ENCODE measurements around the gene SLC9C2.

Gene SLC9C2

GRCh38 chr1:173608503-173609216 lies 5.8 kb upstream of the SLC9C2 start:
- TF ChIP-seq REST (IDR thresholded peaks at IDR 0.05; ENCODE audit: insufficient read depth in 1 of 2, low read depth in 2 of 2, low read length in 2 of 2): no peak
- TF ChIP-seq FOXP2 (optimal IDR thresholded peaks at IDR 0.05; ENCODE audit: borderline replicate concordance, extremely low read depth, extremely low read length, insufficient read depth): no peak
- no peak for TF ChIP-seq TAF1 (IDR thresholded peaks at IDR 0.05; ENCODE audit: borderline replicate concordance, insufficient read depth, low read length)
- TF ChIP-seq POLR2AphosphoS5 (IDR thresholded peaks at IDR 0.05; ENCODE audit: low read depth, low read length): no peak
- TF ChIP-seq SIN3A (IDR thresholded peaks at IDR 0.05; ENCODE audit: borderline replicate concordance, insufficient read depth, low read length): no peak

GRCh38 chr1:173601588-173601987 lies 1.3 kb downstream of the SLC9C2 start:
- TF ChIP-seq TAF1 (IDR thresholded peaks at IDR 0.05; ENCODE audit: borderline replicate concordance, insufficient read depth, low read length): no peak
- TF ChIP-seq FOXP2 (optimal IDR thresholded peaks at IDR 0.05; ENCODE audit: borderline replicate concordance, extremely low read depth, extremely low read length, insufficient read depth): no peak
- TF ChIP-seq REST (IDR thresholded peaks at IDR 0.05; ENCODE audit: insufficient read depth in 1 of 2, low read depth in 2 of 2, low read length in 2 of 2): no peak
- TF ChIP-seq POLR2AphosphoS5 (IDR thresholded peaks at IDR 0.05; ENCODE audit: low read depth, low read length): no peak
- TF ChIP-seq SIN3A (IDR thresholded peaks at IDR 0.05; ENCODE audit: borderline replicate concordance, insufficient read depth, low read length): no peak

- TF ChIP-seq POLR2AphosphoS5 (IDR thresholded peaks at IDR 0.05; ENCODE audit: low read depth, low read length) (no peak), TAF1 (IDR thresholded peaks at IDR 0.05; ENCODE audit: borderline replicate concordance, insufficient read depth, low read length) (no peak), REST (IDR thresholded peaks at IDR 0.05; ENCODE audit: insufficient read depth in 1 of 2, low read depth in 2 of 2, low read length in 2 of 2) (no peak), FOXP2 (optimal IDR thresholded peaks at IDR 0.05; ENCODE audit: borderline replicate concordance, extremely low read depth, extremely low read length, insufficient read depth) (no peak), SIN3A (IDR thresholded peaks at IDR 0.05; ENCODE audit: borderline replicate concordance, insufficient read depth, low read length) (no peak)
Observed at GRCh38 chr1:173596097-173596825, 6.6 kb downstream of the SLC9C2 start.

- TF ChIP-seq SIN3A (IDR thresholded peaks at IDR 0.05; ENCODE audit: borderline replicate concordance, insufficient read depth, low read length): no peak
- no peak for TF ChIP-seq FOXP2 (optimal IDR thresholded peaks at IDR 0.05; ENCODE audit: borderline replicate concordance, extremely low read depth, extremely low read length, insufficient read depth)
- no peak for TF ChIP-seq TAF1 (IDR thresholded peaks at IDR 0.05; ENCODE audit: borderline replicate concordance, insufficient read depth, low read length)
- TF ChIP-seq POLR2AphosphoS5 (IDR thresholded peaks at IDR 0.05; ENCODE audit: low read depth, low read length): no peak
- no peak for TF ChIP-seq REST (IDR thresholded peaks at IDR 0.05; ENCODE audit: insufficient read depth in 1 of 2, low read depth in 2 of 2, low read length in 2 of 2)
Observed at GRCh38 chr1:173590557-173590956, 12.3 kb downstream of the SLC9C2 start.

Measured in PFSK-1 (cell line).